Lung (tissue), 12 donors: Measurements from ENCODE around the gene FAM131A. TPM values are rescaled to one million over a fixed set of nuclear protein-coding genes. Genes with fewer than 3 reads are reported as not detected.

ENCODE experiments used
- ATAC-seq: fragments of 200-7000 bp; cut with Tn5 transposase; one replicate; pipeline ENCODE4 v1.9.1; 2020; ENCODE audit warnings: moderate number of reproducible peaks; ENCODE audit not compliant: insufficient read depth, low FRiP score
- DNase-seq, 3 donors: peaks; one replicate each; pipeline ENCODE4 v3.0.0-alpha.2; 2013 to 2017
- H3K27ac ChIP-seq, 2 donors: one replicate each; pipeline ENCODE4 v1.5.1; 2013; ENCODE audit warnings: mild to moderate bottlenecking in 2 of 2, moderate library complexity in 2 of 2, control low read depth in 1 of 2, inconsistent platforms in 1 of 2, low read depth in 1 of 2, low read length in 1 of 2
- H3K27me3 ChIP-seq, 3 donors: one replicate each; pipeline ENCODE4 v1.5.1; 2013; ENCODE audit warnings: low read length in 2 of 3; ENCODE audit not compliant: control insufficient read depth in 3 of 3, insufficient read depth in 3 of 3
- H3K36me3 ChIP-seq, 4 donors: one replicate each; pipeline ENCODE4 v1.5.1; 2013; ENCODE audit warnings: low read length in 4 of 4, mild to moderate bottlenecking in 1 of 4, moderate library complexity in 1 of 4; ENCODE audit not compliant: control insufficient read depth in 4 of 4, insufficient read depth in 4 of 4
- H3K4me1 ChIP-seq, 5 donors: one replicate each; pipeline ENCODE4 v1.5.1; 2013; ENCODE audit warnings: low read length in 5 of 5, mild to moderate bottlenecking in 2 of 5, moderate library complexity in 1 of 5; ENCODE audit not compliant: control insufficient read depth in 5 of 5, insufficient read depth in 5 of 5
- H3K4me3 ChIP-seq: one replicate; pipeline ENCODE4 v1.5.1; 2013; ENCODE audit warnings: mild to moderate bottlenecking, control low read depth, moderate library complexity
- H3K9ac ChIP-seq, 2 donors: one replicate each; pipeline ENCODE4 v1.5.1; 2013; ENCODE audit warnings: low read length in 2 of 2, control low read depth in 1 of 2; ENCODE audit not compliant: insufficient read depth in 1 of 2
- H3K9me3 ChIP-seq, 4 donors: one replicate each; pipeline ENCODE4 v1.5.1; 2013; ENCODE audit warnings: low read length in 3 of 4, mild to moderate bottlenecking in 1 of 4, moderate library complexity in 1 of 4; ENCODE audit not compliant: control insufficient read depth in 4 of 4, insufficient read depth in 3 of 4
- CTCF ChIP-seq: IDR thresholded peaks from 2 replicates; pipeline ENCODE4 v1.5.1; 2012; ENCODE audit warnings: mild to moderate bottlenecking; ENCODE audit errors: control extremely low read depth, extremely low read depth
- WGBS, 2 donors: extraction: QIAGEN DNeasy Blood & Tissue Kit; methylation state at CpG; one replicate each; pipeline ENCODE4 v1.1.7; 2013; 5-methylcytosine and 5-hydroxymethylcytosine counted together
- polyA plus RNA-seq, 2 donors: library from polyadenylated mRNA; stranded (reverse); fragments of 200-250 nt; gene quantifications; one replicate each; pipeline ENCODE4 v1.2.1, GENCODE V29; 2013
- total RNA-seq, 2 donors: library from RNA; depleted of rRNA in 1 of 2; stranded (reverse); fragments of >200 nt in 1 of 2; gene quantifications; one replicate each; pipeline ENCODE4 v1.2.1, GENCODE V29; 2014 to 2021
- donor health status: control.
- donor health status: control.
- donor health status: Bipolar disorder and iron deficiency.
- donor health status: healthy.
- donor health status: DM: yes; HTN: yes; CAD: no.

FAM131A gene
- total and polyA plus RNA-seq, 4 donors: 12.9 to 21.4 (median 15.7) TPM

- Histone ChIP-seq H3K27me3 (no peaks in the 10 kb centered on the region), H3K9me3 (no peaks in the 10 kb centered on the region), H3K27ac (no peak overlapping the region), H3K4me1 (peaks cover 0 to 15% (median 2%) of the 10 kb centered on the region in 5 donors), H3K36me3 (peaks cover 0 to 13% (median 7%) of the 10 kb centered on the region in 4 donors), H3K4me3 (no peak overlapping the region), H3K9ac (no peak overlapping the region)
- 81 to 83% methylated on average over 8 of the region's 8 CpGs for WGBS, 2 donors
- ATAC-seq (no peak), DNase-seq (no peak)
- TF ChIP-seq CTCF: no peak
These were observed 17.4 kb downstream of the FAM131A start for GRCh38 chr3:184354754-184355153.

GRCh38 chr3:184355261-184356040 is 18.1 kb downstream of the FAM131A start:
- H3K27ac ChIP-seq: no peak overlapping the region
- no peak overlapping the region for H3K9ac ChIP-seq
- DNase-seq (no peak), ATAC-seq (no peak)
- peaks cover 0 to 21% (median 3%) of the 10 kb centered on the region in 5 donors for H3K4me1 ChIP-seq
- no peak for TF ChIP-seq CTCF
- H3K4me3 ChIP-seq: no peak overlapping the region
- H3K36me3 ChIP-seq: peaks cover 0 to 13% (median 6%) of the 10 kb centered on the region in 4 donors
- H3K27me3 ChIP-seq: no peaks in the 10 kb centered on the region
- 89 to 95% methylated on average over 18 of the region's 18 CpGs for WGBS, 2 donors
- H3K9me3 ChIP-seq: no peaks in the 10 kb centered on the region

GRCh38 chr3:184357248-184358123 is 20.1 kb downstream of the FAM131A start:
- ATAC-seq: no peak
- WGBS, 2 donors: 92 to 93% methylated on average over 24 of the region's 24 CpGs
- no peak overlapping the region for H3K27ac ChIP-seq

More at GRCh38 chr3:184357248-184358123, 20.1 kb downstream of the FAM131A start:
- no peak overlapping the region for H3K4me3 ChIP-seq
- H3K27me3 ChIP-seq: no peaks in the 10 kb centered on the region
- TF ChIP-seq CTCF: no peak
- peaks cover 0 to 19% (median 8%) of the 10 kb centered on the region in 5 donors for H3K4me1 ChIP-seq
- H3K36me3 ChIP-seq: peaks cover 0 to 13% (median 4%) of the 10 kb centered on the region in 4 donors
- no peaks in the 10 kb centered on the region for H3K9me3 ChIP-seq
- H3K9ac ChIP-seq: no peak overlapping the region
- no peak for DNase-seq
